Activated CD8-positive, alpha-beta T cell treated with anti-CD3 and anti-CD28 coated beads for 36 hours (primary cell): Measurements from ENCODE around the gene SLC25A26. TPM values are rescaled to one million over a fixed set of nuclear protein-coding genes. Genes with fewer than 3 reads are reported as not detected.

Source experiments
- ATAC-seq: fragments of 200-7000 bp; cut with Tn5 transposase; one replicate; pipeline ENCODE4 v1.10.0; 2021; ENCODE audit warnings: mild to moderate bottlenecking, moderate library complexity
- CTCF ChIA-PET: fragments of 350-600 bp; sonication (Branson Sonifier 250); formaldehyde crosslinking; loops from one replicate; lab custom pipeline; 2021; ENCODE audit warnings: antibody characterized with exemption; lab: Charles Lee
- POLR2A ChIA-PET: fragments of 350-600 bp; sonication (Branson Sonifier 250); formaldehyde crosslinking; loops from one replicate; lab custom pipeline; 2021; ENCODE audit warnings: antibody characterized with exemption; lab: Charles Lee
- DNase-seq: peaks from one replicate; pipeline ENCODE4 v3.0.0-alpha.2; 2020
- H3K27ac Mint-ChIP-seq: one replicate; pipeline ENCODE4 v1.8.0; 2021; ENCODE audit warnings: mild to moderate bottlenecking, mixed read lengths
- H3K27me3 Mint-ChIP-seq: one replicate; pipeline ENCODE4 v1.8.0; 2021; ENCODE audit warnings: mixed read lengths
- H3K36me3 Mint-ChIP-seq: one replicate; pipeline ENCODE4 v1.8.0; 2021; ENCODE audit warnings: low read depth, mixed read lengths
- H3K4me1 Mint-ChIP-seq: one replicate; pipeline ENCODE4 v1.8.0; 2021; ENCODE audit warnings: low read depth, mixed read lengths
- H3K4me3 Mint-ChIP-seq: one replicate; pipeline ENCODE4 v1.8.0; 2021; ENCODE audit warnings: mild to moderate bottlenecking, moderate library complexity, mixed read lengths
- H3K9me3 Mint-ChIP-seq: one replicate; pipeline ENCODE4 v1.8.0; 2021; ENCODE audit warnings: mixed read lengths
- CTCF ChIP-seq: fragments of 200-600 bp; IDR thresholded peaks from one replicate; pipeline ENCODE4 v1.8.0; 2022; ENCODE audit warnings: antibody characterized with exemption, mild to moderate bottlenecking
- intact Hi-C: fragments of 100-400 bp; cut with micrococcal nuclease; formaldehyde crosslinking; loops from one replicate; pipeline ENCODE4 v1.10.0; 2022
- total RNA-seq, 2 experiments: library from RNA; stranded (reverse); gene quantifications; one replicate each; pipeline ENCODE4 v1.2.3, GENCODE V29; 2021

Gene SLC25A26
- total RNA-seq, 2 experiments from 2014 or later, result 28.5 to 31.0 TPM

- DNase-seq (no peak), ATAC-seq (peak; percentile 51)
- TF ChIP-seq CTCF, result no peak
- H3K4me1 Mint-ChIP-seq, result peaks cover 7% of the 10 kb centered on the region
- no peaks in the 10 kb centered on the region for H3K9me3 Mint-ChIP-seq
- peak overlapping the region; percentile 34 for H3K27ac Mint-ChIP-seq
- ChIA-PET CTCF (no interaction called here), POLR2A (no interaction called here)
- H3K4me3 Mint-ChIP-seq, result no peak overlapping the region
- H3K36me3 Mint-ChIP-seq, result peaks cover 3% of the 10 kb centered on the region
- H3K27me3 Mint-ChIP-seq, result no peaks in the 10 kb centered on the region
- intact Hi-C loops, result no loop called here
Observed at GRCh38 chr3:66413151-66413751, 192.4 kb downstream of the SLC25A26 start.

GRCh38 chr3:66414846-66415245 lies 194.0 kb downstream of the SLC25A26 start:
- Mint-ChIP-seq H3K36me3 (peaks cover 6% of the 10 kb centered on the region), H3K27ac (no peak overlapping the region), H3K9me3 (peaks cover under 1% of the 10 kb centered on the region), H3K4me1 (peaks cover 7% of the 10 kb centered on the region), H3K27me3 (no peaks in the 10 kb centered on the region), H3K4me3 (no peak overlapping the region)
- ATAC-seq (no peak), DNase-seq (no peak)
- ChIA-PET POLR2A (no interaction called here), CTCF (no interaction called here)
- intact Hi-C loops, result no loop called here
- no peak for TF ChIP-seq CTCF

GRCh38 chr3:66415867-66416428 lies 195.1 kb downstream of the SLC25A26 start:
- no peak for ATAC-seq
- Mint-ChIP-seq H3K27ac (no peak overlapping the region), H3K4me3 (no peak overlapping the region), H3K36me3 (peaks cover 16% of the 10 kb centered on the region), H3K9me3 (peaks cover 9% of the 10 kb centered on the region), H3K27me3 (no peaks in the 10 kb centered on the region), H3K4me1 (peaks cover 11% of the 10 kb centered on the region)
- POLR2A ChIA-PET, result no interaction called here
- intact Hi-C loops, result no loop called here
- CTCF ChIA-PET, result no interaction called here
- no peak for TF ChIP-seq CTCF
- no peak for DNase-seq

- H3K4me3 Mint-ChIP-seq, result no peak overlapping the region
- no peak overlapping the region for H3K27ac Mint-ChIP-seq
- CTCF ChIA-PET, result no interaction called here
- peaks cover 11% of the 10 kb centered on the region for H3K4me1 Mint-ChIP-seq
- POLR2A ChIA-PET, result no interaction called here
- H3K9me3 Mint-ChIP-seq, result peaks cover 11% of the 10 kb centered on the region
- TF ChIP-seq CTCF, result no peak
- intact Hi-C loops, result no loop called here
- DNase-seq (no peak), ATAC-seq (no peak)
- peaks cover 21% of the 10 kb centered on the region for H3K36me3 Mint-ChIP-seq
- H3K27me3 Mint-ChIP-seq, result no peaks in the 10 kb centered on the region
Observed at GRCh38 chr3:66416556-66417304, 195.9 kb downstream of the SLC25A26 start.

- TF ChIP-seq CTCF, result no peak
- Mint-ChIP-seq H3K4me1 (peaks cover 6% of the 10 kb centered on the region), H3K27me3 (no peaks in the 10 kb centered on the region), H3K36me3 (peaks cover 35% of the 10 kb centered on the region), H3K4me3 (no peak overlapping the region), H3K9me3 (peaks cover 19% of the 10 kb centered on the region), H3K27ac (no peak overlapping the region)
- POLR2A ChIA-PET, result no interaction called here
- intact Hi-C loops, result no loop called here
- ATAC-seq (no peak), DNase-seq (no peak)
- CTCF ChIA-PET, result interaction anchor here (1.3 kb wide), 1 partner anchor 10 kb away, joined by 3 read pairs; no protein-coding TSS in a partner anchor
Observed at GRCh38 chr3:66418475-66418931, 197.7 kb downstream of the SLC25A26 start.
